Gastroesophageal sphincter (tissue), 4 donors: ENCODE measurements around the gene SELENOW. TPM values are rescaled to one million over a fixed set of nuclear protein-coding genes. Genes with fewer than 3 reads are reported as not detected.

Experiments
- ATAC-seq: fragments of 150-250 bp; one replicate; pipeline ENCODE4 v1.9.1; 2016; ENCODE audit warnings: mild to moderate bottlenecking, moderate library complexity
- H3K27ac ChIP-seq, 4 donors: fragments of 200-600 bp; sonication (generic) in 3 of 4; 1 replicate in 3 of 4; 2 replicates in 1 of 4; pipeline ENCODE4 v1.5.1; 2016 to 2019
- H3K27me3 ChIP-seq: fragments of 200-600 bp; sonication (generic); one replicate; pipeline ENCODE4 v1.5.1; 2019
- H3K36me3 ChIP-seq, 2 donors: fragments of 200-600 bp; sonication (generic); one replicate each; pipeline ENCODE4 v1.5.1; 2019; ENCODE audit warnings: control low read depth in 1 of 2
- H3K4me1 ChIP-seq, 3 donors: fragments of 200-600 bp; sonication (generic); 1 replicate in 2 of 3; 2 replicates in 1 of 3; pipeline ENCODE4 v1.5.1; 2016 to 2019; ENCODE audit warnings: control low read depth in 2 of 3
- H3K4me3 ChIP-seq, 2 donors: fragments of 200-600 bp; sonication (generic); one replicate each; pipeline ENCODE4 v1.5.1; 2019; ENCODE audit warnings: mild to moderate bottlenecking in 1 of 2, moderate library complexity in 1 of 2
- H3K9me3 ChIP-seq, 3 donors: fragments of 200-600 bp; sonication (generic); one replicate each; pipeline ENCODE4 v1.5.1; 2017 to 2019; ENCODE audit warnings: control low read depth in 2 of 3
- EP300 ChIP-seq: sonication (generic); formaldehyde crosslinking; IDR thresholded peaks from one replicate; pipeline ENCODE4 v1.6.1; 2017; ENCODE audit warnings: antibody characterized with exemption, mild to moderate bottlenecking
- POLR2A ChIP-seq, 2 donors: fragments of 450-650 bp; IDR thresholded peaks; one replicate each; pipeline ENCODE4 v1.6.1; 2017; ENCODE audit warnings: antibody characterized with exemption in 2 of 2, mild to moderate bottlenecking in 2 of 2, moderate library complexity in 1 of 2
- POLR2AphosphoS5 ChIP-seq: sonication (generic); formaldehyde crosslinking; IDR thresholded peaks from one replicate; pipeline ENCODE4 v1.6.1; 2017; ENCODE audit warnings: antibody characterized with exemption
- WGBS, 2 donors: methylation state at CpG; one replicate each; pipeline ENCODE4 v1.1.5; 2018; ENCODE audit warnings: low coverage in 1 of 2; 5-methylcytosine and 5-hydroxymethylcytosine counted together
- total RNA-seq, 4 donors: library from RNA; depleted of rRNA; stranded (reverse); fragments of >200 nt; gene quantifications; one replicate each; pipeline ENCODE4 v1.1.0, GENCODE V29; 2016
- TF ChIP-seq, protein P1 (sequence below), 4 experiments: fragments of 200-600 bp in 2 of 4; fragments of 450-650 bp in 2 of 4; sonication (generic) in 1 of 4; IDR thresholded peaks; one replicate each; pipeline ENCODE4 v1.5.1; 2017 to 2019; ENCODE audit warnings: antibody characterized with exemption in 4 of 4, mild to moderate bottlenecking in 2 of 4, moderate library complexity in 2 of 4

Gene SELENOW
- total RNA-seq, 4 donors from 2014 or later = 1,196 to 1,646 (median 1,370) TPM

DNA sequence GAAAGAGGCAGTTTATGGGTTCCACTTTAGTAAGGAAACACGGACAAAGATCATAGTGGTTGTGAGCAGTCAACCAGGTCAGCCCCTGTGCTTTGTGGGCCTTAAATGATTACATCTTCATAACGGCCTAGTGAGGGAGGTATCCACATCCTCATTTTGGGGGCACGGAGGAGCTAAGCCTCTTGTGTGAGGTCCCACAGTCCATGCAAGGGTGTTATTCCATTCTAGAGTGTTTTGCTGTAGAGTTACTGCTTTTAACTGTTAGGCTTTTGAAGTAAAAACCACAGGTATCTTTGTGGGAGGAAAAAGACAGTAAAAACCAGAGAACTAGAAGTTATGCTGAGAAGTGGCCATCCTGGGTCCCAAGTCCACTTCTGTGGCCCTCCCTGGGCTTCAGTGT, 29.2 kb upstream of the SELENOW start:
- Histone ChIP-seq H3K4me3 (no peak overlapping the region), H3K36me3 (peaks cover 0 to 78% of the 10 kb centered on the region in 2 donors), H3K4me1 (peaks cover 0 to 52% (median 12%) of the 10 kb centered on the region in 3 donors), H3K9me3 (no peaks in the 10 kb centered on the region), H3K27ac (no peak overlapping the region), H3K27me3 (no peaks in the 10 kb centered on the region)
- 72 to 88% methylated on average over 1 to 3 of the region's 3 CpGs for WGBS, 2 donors
- no peak for TF ChIP-seq EP300
- TF ChIP-seq, protein P1, sequence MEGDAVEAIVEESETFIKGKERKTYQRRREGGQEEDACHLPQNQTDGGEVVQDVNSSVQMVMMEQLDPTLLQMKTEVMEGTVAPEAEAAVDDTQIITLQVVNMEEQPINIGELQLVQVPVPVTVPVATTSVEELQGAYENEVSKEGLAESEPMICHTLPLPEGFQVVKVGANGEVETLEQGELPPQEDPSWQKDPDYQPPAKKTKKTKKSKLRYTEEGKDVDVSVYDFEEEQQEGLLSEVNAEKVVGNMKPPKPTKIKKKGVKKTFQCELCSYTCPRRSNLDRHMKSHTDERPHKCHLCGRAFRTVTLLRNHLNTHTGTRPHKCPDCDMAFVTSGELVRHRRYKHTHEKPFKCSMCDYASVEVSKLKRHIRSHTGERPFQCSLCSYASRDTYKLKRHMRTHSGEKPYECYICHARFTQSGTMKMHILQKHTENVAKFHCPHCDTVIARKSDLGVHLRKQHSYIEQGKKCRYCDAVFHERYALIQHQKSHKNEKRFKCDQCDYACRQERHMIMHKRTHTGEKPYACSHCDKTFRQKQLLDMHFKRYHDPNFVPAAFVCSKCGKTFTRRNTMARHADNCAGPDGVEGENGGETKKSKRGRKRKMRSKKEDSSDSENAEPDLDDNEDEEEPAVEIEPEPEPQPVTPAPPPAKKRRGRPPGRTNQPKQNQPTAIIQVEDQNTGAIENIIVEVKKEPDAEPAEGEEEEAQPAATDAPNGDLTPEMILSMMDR (IDR thresholded peaks at IDR 0.05) = no peak
- no peak for TF ChIP-seq POLR2AphosphoS5
- no peak for TF ChIP-seq POLR2A (IDR thresholded peaks at IDR 0.05)
- ATAC-seq = no peak

DNA sequence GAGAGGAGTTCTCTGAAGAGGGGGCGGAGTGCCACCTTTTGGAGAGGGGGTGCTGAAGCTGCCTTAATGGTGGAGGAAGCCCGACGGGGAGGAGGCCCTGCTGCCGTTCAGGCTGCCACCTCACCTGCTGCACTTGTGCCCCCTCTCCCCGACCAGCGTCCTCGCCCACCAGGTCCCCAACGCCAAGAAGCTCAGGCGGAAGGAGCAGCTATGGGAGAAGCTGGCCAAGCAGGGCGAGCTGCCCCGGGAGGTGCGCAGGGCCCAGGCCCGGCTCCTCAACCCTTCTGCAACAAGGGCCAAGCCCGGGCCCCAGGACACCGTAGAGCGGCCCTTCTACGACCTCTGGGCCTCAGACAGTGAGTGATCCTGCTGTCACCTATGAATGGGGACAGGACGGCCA, 27.8 kb upstream of the SELENOW start:
- Histone ChIP-seq H3K36me3 (peaks cover 0 to 93% of the 10 kb centered on the region in 2 donors), H3K27ac (no peak overlapping the region), H3K4me3 (no peak overlapping the region), H3K27me3 (no peaks in the 10 kb centered on the region), H3K4me1 (peaks cover 0 to 42% (median 12%) of the 10 kb centered on the region in 3 donors), H3K9me3 (no peaks in the 10 kb centered on the region)
- TF ChIP-seq EP300 = no peak
- TF ChIP-seq, protein P1 (IDR thresholded peaks at IDR 0.05) = no peak
- no peak for ATAC-seq
- no CpG with 5 or more reads among the region's 18 CpGs for WGBS, 2 donors

DNA sequence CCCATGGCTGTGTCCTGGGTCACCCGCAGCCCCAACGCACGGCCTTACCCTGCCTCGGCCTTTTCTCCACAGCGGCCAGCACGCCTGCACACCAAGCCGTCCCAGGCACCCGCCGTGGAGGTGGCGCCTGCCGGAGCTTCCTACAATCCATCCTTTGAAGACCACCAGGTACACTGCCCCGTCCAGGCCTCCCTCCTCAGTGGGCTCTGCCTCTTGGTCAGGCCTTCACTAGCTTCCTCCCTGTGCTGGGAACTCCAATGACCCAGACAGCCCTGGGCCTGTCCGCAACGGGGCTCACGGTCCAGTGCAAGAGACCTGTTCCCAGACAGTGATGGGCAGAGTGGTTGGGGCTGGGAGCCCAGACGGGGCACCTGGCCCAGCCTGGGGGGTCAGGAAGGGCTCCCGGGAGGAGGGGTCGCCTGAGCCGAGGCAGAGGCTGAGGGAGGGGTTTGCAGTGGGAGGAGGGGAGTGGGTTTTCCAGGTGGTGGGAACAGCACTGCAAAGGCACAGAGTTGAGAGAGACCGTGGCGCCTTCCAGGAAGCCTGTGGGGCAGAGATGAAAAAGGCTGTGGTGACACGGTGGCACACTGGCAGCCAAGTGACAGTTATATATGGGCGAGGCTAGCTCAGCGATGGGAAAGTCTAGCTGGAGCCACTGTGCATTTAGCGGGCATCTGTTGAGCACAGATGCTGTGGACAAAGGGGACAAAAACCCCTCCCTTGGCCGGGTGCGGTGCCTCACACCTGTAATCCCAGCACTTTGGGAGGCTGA, 25.9 kb upstream of the SELENOW start:
- Histone ChIP-seq H3K4me3 (no peak overlapping the region), H3K9me3 (no peaks in the 10 kb centered on the region), H3K27me3 (no peaks in the 10 kb centered on the region), H3K27ac (no peak overlapping the region), H3K4me1 (peaks cover 0 to 25% (median 0%) of the 10 kb centered on the region in 3 donors), H3K36me3 (peaks cover 0 to 100% of the 10 kb centered on the region in 2 donors)
- TF ChIP-seq POLR2AphosphoS5 = no peak
- TF ChIP-seq, protein P1 (IDR thresholded peaks at IDR 0.05) = no peak
- WGBS, 2 donors = 86 to 89% methylated on average over 5 to 6 of the region's 27 CpGs
- ATAC-seq = no peak

DNA sequence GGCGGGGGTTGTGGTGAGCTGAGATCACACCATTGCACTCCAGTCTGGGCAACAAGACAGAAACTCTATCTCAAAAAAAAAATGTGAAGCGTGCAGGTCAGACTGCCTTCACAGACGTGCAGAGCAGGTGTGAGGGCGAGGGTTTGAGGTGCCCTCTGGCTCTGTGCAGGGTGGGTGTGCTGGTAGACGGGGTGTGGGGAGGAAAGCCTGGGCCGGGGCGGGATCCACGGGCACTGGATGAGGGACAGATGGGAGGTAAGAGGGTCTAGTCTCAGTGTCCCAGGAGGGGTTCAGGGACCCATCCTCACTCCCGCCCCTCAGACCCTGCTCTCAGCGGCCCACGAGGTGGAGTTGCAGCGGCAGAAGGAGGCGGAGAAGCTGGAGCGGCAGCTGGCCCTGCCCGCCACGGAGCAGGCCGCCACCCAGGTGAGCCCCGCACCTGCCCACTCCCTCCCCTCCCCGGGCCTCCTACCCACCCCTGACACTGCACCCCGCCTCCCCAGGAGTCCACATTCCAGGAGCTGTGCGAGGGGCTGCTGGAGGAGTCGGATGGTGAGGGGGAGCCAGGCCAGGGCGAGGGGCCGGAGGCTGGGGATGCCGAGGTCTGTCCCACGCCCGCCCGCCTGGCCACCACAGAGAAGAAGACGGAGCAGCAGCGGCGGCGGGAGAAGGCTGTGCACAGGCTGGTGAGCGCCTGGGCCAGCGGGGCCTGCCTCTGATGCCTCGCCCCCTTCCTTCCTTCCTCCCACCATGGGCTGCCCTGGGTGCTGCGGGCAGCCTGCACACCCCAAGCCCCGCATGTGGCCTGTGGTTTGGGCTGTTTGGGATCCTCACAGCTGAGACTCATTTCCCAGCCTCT, 24.1 kb upstream of the SELENOW start:
- Histone ChIP-seq H3K27me3 (no peaks in the 10 kb centered on the region), H3K4me3 (no peak overlapping the region), H3K9me3 (no peaks in the 10 kb centered on the region), H3K4me1 (peaks cover 0 to 7% (median 0%) of the 10 kb centered on the region in 3 donors), H3K27ac (no peak overlapping the region), H3K36me3 (peaks cover 0 to 100% of the 10 kb centered on the region in 2 donors)
- TF ChIP-seq, protein P1 (IDR thresholded peaks at IDR 0.05) = no peak
- TF ChIP-seq POLR2A (IDR thresholded peaks at IDR 0.05) = no peak
- TF ChIP-seq POLR2AphosphoS5 = no peak
- TF ChIP-seq EP300 = no peak
- 67 to 88% methylated on average over 1 to 3 of the region's 37 CpGs for WGBS, 2 donors
- ATAC-seq = no peak
